Measurements from ENCODE around the gene HNRNPU.

DNA sequence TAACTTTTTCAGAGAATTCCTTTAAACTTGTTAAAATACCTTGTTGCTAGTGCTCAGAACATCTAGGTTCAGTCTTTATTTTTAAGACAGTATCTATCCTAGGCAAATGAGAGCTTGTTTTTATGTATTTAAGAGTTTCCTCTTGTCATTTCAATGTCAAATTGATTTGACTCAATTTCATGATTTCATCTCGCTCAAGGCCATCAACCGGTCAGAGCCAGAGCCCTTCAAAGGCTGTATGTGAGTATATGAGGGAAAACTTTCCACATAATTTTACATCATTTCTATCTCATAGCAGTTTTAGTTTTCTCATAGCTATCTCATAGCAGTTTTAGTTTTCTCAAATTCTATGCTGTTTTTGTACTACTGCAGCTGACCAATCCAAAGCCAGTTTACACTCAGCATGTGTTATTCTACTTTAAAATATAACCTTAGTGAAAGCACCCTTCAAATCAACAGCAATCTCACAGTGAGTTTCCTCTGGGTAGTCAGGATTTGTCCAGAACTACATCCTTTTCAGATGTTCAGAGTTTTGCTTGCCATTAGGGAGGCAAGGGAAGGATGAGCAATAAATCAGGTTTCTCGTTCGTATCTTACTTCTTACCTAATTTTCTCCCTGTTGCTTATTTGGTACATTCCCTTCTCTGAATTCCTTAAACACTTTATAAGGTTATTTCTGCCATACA lies 12.7 kb downstream of the HNRNPU start:
- TF ChIP-seq FOXK2 (IDR thresholded peaks at IDR 0.05) (no peak), ZNF121 (CRISPR knock-in tag; IDR thresholded peaks at IDR 0.05) (no peak), ATF1 (CRISPR knock-in tag; IDR thresholded peaks at IDR 0.05) (no peak), NFE2L2 (IDR thresholded peaks at IDR 0.05; ENCODE audit: low read length) (no peak)
- TF ChIP-seq, protein P1, sequence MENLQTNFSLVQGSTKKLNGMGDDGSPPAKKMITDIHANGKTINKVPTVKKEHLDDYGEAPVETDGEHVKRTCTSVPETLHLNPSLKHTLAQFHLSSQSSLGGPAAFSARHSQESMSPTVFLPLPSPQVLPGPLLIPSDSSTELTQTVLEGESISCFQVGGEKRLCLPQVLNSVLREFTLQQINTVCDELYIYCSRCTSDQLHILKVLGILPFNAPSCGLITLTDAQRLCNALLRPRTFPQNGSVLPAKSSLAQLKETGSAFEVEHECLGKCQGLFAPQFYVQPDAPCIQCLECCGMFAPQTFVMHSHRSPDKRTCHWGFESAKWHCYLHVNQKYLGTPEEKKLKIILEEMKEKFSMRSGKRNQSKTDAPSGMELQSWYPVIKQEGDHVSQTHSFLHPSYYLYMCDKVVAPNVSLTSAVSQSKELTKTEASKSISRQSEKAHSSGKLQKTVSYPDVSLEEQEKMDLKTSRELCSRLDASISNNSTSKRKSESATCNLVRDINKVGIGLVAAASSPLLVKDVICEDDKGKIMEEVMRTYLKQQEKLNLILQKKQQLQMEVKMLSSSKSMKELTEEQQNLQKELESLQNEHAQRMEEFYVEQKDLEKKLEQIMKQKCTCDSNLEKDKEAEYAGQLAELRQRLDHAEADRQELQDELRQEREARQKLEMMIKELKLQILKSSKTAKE (CRISPR knock-in tag; IDR thresholded peaks at IDR 0.05; ENCODE audit: borderline replicate concordance), result no peak

Measured in HepG2 (cell line).